Measurements from ENCODE around the gene RHPN2.

RHPN2 gene

DNA sequence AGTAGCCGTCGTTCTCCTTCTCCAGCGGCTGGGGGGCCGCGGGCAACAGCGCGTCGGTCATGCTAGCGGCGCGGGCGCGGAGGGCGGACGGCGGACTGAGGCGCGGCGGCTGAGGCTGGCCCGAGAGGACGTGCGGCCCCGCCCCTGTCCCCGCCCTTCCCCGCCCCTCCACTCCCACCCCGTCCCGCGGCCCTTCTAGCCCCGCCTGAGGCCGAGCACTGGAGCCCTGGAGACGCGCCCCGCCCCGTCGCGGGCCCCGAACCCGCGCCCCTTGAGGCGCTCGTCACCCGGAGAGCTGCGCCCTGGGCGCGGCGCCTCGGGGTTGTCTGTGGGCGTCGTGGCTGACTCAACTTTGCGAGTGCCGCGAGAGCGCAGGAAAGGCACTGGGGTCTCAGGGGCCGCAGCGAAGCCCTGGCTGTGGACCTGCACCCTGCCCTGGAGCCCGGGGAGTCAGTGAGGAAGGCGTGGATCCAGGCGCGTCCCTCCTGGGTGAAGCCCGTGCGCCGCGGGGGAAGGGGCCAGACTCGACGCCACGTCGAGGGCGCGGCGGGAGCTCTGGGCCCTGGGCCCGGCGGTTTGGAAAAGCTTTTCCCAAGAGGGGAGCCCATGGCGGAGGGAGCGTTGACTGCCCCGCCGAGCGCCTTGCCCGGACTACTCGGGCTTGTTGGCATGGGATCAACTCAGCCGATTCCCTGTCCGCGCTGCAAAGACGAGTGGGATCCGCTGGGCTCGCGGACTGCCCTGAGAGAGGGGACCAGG is at the start of gene RHPN2:
TSS of gene RHPN2 (minus strand) at position 97 of the 759 bp plus-strand sequence. CDS start at position 61, 36 bp downstream.
- no peak for DNase-seq

GRCh38 chr19:33114312-33114711 is 49.6 kb upstream of the RHPN2 start:
- DNase-seq = no peak

DNA sequence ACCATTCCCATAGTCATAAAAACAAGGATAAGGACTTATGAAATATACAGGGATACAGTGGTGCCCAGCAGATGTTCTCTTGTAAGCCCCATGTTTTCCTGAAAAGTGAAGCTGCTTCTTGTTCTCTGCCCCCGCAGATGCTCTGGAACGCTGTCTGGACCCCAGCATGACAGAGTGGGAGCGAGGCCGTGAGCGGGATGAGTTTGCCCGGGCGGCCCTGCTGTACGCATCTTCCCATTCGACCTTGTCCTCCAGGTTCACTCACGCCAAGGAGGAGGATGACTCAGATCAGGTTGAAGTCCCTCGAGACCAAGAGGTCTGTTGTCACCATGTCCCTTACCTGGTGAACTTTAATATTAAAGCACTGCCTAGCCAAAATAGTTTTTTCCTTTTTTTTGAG is 46.9 kb upstream of the RHPN2 start:
- DNase-seq = no peak

DNA sequence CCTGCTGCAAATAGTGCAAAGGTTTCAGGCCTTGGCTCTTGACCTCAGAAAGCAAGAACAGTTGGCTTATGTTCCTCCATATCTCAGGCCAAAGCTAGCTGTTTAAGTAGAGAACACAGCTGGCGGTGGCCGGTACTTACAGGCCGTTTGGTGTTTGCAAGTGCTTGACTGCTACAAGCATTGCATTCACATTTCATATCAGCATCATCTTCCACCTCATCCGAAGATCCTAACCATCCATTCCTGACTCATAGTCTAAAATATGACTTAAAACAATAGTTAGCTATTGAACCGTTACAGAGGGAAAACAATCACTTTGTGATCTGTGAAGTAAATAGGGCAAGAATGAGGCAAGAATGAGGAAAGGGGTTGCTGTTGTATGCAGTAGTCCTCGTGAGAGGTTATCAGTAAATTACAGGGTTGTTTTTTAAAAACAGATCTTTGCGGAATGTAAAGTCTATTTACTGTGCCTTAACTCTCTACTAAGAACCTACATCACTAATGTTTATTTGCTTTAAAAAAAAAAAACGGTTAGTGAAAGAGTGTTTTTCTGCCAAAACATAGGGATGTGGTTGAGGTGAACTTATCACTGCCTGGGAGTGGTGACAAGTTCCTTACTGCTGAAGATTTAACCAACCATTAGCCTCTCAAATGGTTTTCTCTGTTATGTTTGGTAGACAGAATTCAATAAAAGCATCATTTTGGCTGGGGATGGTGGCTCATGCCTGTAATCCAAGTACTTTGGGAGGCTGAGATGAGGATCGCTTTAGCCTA is 45.6 kb upstream of the RHPN2 start:
- no peak for DNase-seq

- DNase-seq = no peak
Observed at GRCh38 chr19:33108161-33108560, 43.5 kb upstream of the RHPN2 start.

DNA sequence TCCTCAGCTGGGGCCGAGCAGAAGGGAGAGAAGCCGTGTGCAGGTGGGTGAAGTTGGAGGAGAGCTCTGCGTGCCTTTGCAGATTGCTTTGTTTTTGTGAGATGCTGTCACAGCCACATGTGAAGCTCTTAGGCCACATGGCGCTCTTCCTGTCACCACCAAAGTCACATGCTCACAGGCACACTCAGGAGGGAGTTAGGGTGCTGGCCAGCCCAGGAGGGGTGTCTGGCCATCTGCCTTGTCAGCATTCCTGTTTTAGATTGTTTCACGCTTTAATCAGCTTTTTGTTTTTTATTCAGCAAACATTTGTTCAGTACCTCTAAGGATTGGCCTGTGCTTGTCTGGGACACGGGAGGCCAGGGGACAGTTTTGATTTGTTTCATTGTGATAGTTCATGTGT is 38.2 kb upstream of the RHPN2 start:
- no peak for DNase-seq

- no peak for DNase-seq
Observed at GRCh38 chr19:33100894-33101644, 36.4 kb upstream of the RHPN2 start.

DNA sequence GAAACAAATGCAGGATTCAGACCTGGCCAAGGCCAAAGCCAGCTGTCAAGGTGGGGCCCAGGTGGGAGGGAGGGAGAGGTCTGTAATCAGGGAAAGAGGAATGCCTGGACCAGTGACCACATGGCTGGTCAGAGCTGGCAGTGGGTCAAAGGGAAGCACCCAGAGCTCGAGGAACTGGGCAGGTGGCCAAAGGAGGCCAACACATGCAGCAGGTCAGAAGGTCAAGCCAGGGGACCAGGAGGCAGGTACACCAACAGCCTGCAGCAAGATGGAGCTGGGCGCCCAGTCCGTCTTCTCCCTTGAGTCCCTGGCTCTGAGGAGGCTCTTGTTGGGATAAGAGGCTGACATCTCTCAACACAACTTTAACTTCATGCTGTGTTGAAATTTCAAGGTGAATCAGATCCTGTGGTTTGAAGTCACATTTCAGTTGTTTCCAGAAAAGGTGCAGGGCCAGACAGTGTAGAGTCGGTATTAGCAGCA is 33.4 kb upstream of the RHPN2 start:
- no peak for DNase-seq

DNA sequence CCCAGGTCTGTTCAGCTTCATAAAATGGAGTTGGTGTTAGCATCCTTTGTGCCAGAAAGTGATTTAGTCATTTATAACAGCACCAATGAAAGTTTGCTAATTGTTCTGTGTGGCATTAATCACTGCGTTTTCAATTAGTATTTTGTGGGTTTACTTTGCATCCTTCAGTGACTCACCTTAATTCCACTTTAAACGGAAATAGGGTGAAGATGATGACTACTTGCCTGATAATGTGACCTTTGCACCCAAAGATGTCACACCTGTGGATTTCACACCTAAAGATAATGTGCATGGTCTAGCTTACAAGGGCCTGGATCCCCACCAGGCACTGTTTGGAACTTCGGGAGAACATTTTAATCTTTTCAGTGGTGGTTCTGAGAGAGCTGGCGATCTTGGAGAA is 31.3 kb upstream of the RHPN2 start:
- no peak for DNase-seq

GRCh38 chr19:33094436-33095067 is 29.9 kb upstream of the RHPN2 start:
- DNase-seq = no peak

- DNase-seq = no peak
Observed at GRCh38 chr19:33093420-33094210, 28.9 kb upstream of the RHPN2 start.

- DNase-seq = no peak
Observed at GRCh38 chr19:33090179-33090578, 25.5 kb upstream of the RHPN2 start.

- DNase-seq = no peak
Observed at GRCh38 chr19:33089010-33089409, 24.3 kb upstream of the RHPN2 start.

GRCh38 chr19:33086955-33087354 is 22.3 kb upstream of the RHPN2 start:
- DNase-seq = no peak

DNA sequence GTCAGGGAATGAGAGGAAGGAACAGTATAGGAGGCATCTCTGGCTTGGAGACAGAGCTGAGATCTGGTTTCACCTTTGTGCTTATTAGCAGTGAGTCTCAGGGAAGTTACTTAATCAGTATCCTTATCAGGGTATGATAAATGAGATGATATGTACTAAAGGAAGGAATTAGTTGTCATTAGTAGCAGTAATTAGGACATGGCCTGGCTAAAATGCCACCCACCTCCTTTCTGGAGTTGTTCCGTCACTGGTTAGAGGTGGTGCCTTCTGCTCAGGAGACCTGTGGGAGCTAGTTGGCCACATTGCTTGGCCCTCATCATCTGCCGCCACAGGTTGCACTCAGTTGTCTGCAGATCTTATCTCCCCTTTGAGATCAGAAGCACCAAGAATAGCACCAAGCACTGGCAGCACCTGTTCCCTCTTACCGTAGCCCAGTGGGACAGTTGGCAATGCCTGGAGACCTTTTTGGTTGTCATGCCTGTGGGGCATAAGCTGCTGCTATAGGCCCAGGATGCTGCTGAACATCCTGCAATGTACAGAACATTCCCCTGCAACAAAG is 21.0 kb upstream of the RHPN2 start:
- DNase-seq = no peak

DNA sequence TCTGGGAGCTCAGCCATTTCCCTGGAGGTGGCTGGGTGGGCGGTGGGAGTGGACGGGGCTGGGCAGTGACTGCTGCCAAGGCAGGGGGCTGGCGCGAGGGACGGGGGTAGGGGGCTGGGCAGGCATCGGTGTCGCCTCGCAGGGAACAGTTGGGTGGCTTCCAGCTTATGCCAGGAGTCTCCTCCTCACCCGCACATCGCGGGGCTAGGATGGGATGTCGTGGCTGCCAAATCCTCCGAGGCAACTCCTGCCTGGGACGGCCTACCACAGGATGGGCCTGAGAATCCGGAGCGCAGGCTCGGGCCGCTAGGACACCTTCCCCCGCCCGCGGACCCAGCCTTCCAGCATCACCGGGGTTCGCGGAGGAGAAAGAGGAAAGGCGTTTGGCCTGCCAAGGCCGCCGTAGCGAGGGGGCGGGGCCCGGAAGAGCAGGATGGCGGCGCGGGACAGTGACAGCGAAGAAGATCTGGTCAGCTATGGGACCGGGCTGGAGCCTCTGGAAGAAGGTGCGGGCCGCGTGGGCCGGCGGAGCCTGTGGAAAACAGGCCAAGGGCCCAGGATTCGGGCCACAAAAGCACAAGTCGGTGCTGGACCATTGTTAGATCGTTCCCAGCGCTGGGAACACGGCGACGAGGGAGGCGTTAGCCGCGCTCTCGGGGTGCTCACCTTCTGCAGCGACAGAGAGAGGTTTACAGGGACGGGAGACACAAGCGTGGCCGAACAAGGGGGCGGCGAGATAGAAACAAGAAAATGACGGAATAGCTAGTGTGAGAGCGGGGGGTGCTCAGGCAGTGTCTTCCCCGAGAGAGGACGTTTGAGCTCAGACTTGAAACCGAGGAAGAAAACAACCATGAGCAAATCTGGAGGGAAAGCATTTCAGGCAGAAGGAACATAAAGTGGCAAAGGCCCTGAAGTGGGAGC is 16.3 kb upstream of the RHPN2 start, which contains the start of gene GPATCH1:
TSS of gene GPATCH1 (plus strand) at position 421 of the 921 bp plus-strand sequence. CDS start at position 434, 13 bp downstream.
- DNase-seq = no peak

DNA sequence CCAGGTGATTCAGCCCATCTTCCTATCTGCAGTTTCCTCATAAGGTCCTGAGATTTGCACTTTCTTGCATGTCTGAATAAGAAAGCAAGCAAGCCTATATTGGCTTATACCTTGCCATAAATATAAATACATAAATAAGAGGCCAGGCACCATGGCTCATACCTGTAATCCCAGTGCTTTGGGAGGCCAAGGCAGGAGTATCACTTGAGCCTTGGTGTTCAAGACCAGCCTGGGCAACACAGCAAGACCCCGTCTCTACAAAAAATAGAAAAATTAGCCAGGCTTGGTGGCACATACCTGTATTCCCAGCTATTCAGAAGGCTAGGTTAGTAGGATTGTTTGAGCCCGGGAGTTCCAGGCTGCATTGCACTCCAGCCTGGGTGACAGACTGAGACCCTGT is 10.8 kb upstream of the RHPN2 start:
- no peak for DNase-seq

DNA sequence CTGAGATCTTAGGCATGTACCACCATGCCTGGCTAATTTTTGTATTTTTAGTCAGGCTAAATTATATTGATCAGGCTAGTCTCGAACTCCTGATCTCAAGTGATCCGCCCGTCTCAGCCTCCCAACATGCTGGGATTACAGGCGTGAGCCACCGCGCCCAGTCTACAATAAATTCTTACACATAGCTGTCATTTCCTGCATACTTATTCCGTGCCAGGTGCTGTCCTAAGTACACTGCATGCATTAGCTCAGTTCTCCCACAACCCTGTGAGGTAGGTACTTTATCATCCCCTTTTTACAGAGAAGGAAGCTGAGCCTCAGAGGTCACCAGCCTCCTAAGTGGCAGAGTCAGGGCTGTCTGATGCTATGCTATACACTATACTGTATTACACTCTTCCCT is 7.2 kb upstream of the RHPN2 start:
- DNase-seq = no peak

GRCh38 chr19:33067121-33067520 is 2.4 kb upstream of the RHPN2 start:
- DNase-seq = no peak

GRCh38 chr19:33066543-33066942 is 1.9 kb upstream of the RHPN2 start:
- no peak for DNase-seq

DNA sequence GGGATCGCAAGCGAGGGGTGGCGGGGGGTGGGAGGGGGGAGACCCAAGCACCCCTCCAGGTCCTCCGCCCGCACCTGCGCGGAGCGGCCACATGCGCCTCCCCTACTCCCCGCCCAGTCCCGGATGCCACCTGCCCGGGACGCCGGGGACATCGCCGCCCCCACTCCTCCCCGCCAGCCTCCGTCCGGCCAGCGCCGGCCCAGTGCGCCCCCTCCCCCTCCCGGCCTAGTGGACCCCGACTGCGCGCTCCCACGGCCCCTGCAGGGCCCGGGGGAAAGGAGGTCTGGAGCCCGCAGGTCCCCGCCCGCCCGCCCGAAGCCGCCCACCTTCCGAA is 263 bp downstream of the RHPN2 start:
- no peak for DNase-seq
